Measurements from ENCODE around the gene FMNL2.

FMNL2 gene

DNA sequence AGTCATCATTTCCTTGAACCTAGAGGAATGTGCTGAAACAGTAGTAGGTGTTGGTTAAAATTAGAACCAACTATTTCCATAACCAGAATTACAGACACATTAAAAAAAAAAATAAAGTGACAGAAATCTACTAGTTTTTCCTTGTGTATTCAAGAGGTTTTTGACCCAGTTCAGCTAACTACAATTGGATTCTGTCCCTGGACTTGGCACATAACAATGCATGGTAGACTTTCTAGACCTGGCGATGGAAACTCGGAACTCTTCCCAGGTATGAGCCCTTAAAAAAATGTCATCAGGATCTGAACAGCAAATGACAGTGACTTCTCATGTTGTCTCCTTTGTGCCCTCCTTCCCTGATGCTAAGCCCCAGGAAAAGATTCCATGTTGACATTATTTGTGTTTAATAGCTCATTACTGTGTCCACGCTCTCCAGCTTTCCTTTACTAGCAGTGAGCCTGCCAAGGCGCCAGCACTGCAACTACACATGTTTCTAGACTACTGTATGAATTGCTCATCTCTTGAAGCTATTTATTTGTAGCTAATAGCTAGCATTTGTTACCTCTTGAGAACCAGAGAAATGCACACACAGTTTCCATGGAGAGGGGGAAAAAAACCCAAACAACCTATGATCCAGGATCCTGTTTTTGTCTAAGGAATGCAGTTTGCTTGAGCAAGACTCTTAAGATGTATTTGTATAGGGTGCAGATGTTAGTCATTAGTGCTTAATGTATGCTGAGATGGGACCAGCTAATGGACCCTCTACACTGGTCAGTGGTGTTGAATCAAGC is 148.5 kb downstream of the FMNL2 start:
- DNase-seq (ENCODE audit: low read depth): peak; percentile 42
- H3K4me3 ChIP-seq (replicated peaks; ENCODE audit: low read depth, low read length): no peak overlapping the region
- TF ChIP-seq, protein P1, sequence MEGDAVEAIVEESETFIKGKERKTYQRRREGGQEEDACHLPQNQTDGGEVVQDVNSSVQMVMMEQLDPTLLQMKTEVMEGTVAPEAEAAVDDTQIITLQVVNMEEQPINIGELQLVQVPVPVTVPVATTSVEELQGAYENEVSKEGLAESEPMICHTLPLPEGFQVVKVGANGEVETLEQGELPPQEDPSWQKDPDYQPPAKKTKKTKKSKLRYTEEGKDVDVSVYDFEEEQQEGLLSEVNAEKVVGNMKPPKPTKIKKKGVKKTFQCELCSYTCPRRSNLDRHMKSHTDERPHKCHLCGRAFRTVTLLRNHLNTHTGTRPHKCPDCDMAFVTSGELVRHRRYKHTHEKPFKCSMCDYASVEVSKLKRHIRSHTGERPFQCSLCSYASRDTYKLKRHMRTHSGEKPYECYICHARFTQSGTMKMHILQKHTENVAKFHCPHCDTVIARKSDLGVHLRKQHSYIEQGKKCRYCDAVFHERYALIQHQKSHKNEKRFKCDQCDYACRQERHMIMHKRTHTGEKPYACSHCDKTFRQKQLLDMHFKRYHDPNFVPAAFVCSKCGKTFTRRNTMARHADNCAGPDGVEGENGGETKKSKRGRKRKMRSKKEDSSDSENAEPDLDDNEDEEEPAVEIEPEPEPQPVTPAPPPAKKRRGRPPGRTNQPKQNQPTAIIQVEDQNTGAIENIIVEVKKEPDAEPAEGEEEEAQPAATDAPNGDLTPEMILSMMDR (IDR thresholded peaks at IDR 0.05; ENCODE audit: low read length, missing control alignments): no peak

DNA sequence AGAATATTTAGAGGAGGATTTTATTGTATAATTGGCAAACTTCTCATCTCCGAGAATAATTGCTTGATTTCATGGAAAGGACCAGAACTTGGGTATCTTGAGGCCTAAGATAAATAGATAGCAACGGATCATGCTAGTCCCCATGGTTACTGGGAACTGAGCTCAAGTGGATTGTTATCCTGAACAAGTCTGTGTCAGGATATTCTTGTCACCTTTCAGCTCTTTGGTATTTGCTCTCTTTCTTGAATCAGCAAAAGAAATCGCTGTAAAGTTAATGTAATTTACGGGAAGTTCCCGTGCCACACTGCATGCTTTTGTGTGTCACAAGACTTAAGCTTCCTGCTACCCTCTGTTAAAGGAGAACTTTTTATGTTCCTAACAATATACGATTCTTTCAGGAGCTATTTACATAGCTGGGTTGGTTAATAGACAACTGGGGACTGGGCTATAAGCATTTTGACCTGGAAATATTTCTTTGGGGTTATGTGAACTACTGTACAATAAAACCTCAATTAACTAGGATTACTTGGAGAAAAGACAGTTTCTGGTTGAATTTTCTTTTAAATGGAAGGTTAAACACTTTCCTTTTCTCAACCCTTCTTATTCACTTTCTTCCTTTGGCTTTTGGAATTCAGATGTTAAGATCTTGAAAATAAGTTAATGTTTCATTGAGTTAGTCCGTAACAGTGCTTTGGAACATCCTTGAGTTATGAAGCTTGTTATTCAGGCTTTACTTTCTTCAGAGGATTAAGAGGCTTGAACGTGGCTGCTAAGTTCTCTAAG is 151.2 kb downstream of the FMNL2 start:
- TF ChIP-seq, protein P1 (IDR thresholded peaks at IDR 0.05; ENCODE audit: low read length, missing control alignments): no peak
- no peak overlapping the region for H3K4me3 ChIP-seq (replicated peaks; ENCODE audit: low read depth, low read length)

DNA sequence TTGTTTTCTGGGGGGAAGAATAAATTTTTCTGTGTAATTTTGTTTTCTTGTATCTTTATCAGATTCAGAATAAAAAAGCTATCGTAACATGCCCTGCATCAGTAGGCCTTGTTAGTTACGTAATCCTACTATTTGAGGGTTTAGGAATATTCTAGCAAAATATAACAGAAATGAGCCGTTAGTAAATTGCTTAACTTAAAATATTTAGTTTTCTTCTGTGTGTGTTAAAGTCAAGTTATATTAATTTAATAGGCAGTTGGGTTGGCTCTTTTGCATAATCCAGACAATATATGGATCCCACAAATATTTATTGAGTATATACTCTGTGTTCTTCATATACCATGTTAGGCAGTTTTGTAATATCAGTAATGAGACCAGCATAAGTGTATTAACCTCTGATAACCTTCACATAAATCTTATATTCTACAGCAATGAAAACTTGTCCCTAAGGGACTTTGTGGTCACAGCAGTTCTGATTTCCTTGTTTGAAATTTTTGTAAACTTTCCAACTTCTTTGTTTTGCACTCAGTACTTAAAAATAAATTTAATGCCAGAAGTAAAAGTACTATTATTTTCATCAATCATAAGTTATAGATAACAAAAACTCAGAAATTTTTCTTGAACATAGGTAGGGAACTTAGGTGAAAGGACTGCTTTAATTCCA is 151.9 kb downstream of the FMNL2 start:
- H3K4me3 ChIP-seq (replicated peaks; ENCODE audit: low read depth, low read length): no peak overlapping the region
- no peak for DNase-seq (ENCODE audit: low read depth)
- TF ChIP-seq, protein P1 (IDR thresholded peaks at IDR 0.05; ENCODE audit: low read length, missing control alignments): no peak

More for the DNA sequence above, 151.2 kb downstream of the FMNL2 start:
- DNase-seq (ENCODE audit: low read depth): no peak

GRCh38 chr2:152488075-152488474 is 153.1 kb downstream of the FMNL2 start:
- H3K4me3 ChIP-seq (replicated peaks; ENCODE audit: low read depth, low read length): no peak overlapping the region
- no peak for DNase-seq (ENCODE audit: low read depth)
- TF ChIP-seq, protein P1 (IDR thresholded peaks at IDR 0.05; ENCODE audit: low read length, missing control alignments): no peak

GRCh38 chr2:152489364-152489763 is 154.4 kb downstream of the FMNL2 start:
- H3K4me3 ChIP-seq (replicated peaks; ENCODE audit: low read depth, low read length): no peak overlapping the region
- TF ChIP-seq, protein P1 (IDR thresholded peaks at IDR 0.05; ENCODE audit: low read length, missing control alignments): no peak
- no peak for DNase-seq (ENCODE audit: low read depth)

DNA sequence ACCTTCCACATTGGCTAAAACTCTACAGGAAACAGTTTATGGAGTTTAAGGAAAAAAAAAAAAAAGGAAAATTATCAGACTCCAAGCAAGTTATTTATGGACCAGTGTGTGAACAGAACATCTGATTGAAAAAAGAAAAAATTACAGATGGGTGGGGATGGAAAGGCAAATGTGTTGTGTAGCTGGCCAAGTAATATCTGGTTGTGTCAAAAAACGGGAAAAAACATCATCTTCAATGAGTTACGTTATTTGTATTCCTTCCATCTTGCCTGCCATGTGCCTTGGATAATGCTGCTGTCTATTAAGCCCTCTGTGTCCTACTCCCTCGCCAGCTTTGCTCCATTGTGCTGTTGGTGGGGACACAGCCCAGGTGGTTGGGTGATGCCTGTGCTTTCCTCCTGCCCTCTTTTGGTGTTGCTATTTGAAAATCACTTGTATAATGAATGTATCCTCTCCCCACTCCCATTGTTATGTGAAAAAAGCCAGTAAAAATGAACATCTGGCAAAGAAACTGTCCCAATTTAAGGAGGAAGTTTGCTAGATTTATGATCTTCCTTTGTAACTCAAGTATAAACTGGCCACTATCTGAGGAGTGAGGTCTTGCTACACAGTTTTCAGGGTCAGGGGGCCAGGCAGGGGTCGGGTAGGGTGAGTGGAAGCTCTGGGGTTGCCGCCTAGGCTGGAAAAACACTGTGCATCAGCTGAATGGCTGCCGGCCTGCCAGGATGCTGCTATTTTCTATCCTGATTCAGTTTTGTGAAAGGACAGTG is 155.9 kb downstream of the FMNL2 start:
- DNase-seq (ENCODE audit: low read depth): no peak
- H3K4me3 ChIP-seq (replicated peaks; ENCODE audit: low read depth, low read length): no peak overlapping the region
- TF ChIP-seq, protein P1 (IDR thresholded peaks at IDR 0.05; ENCODE audit: low read length, missing control alignments): no peak

Data from fibroblast of pulmonary artery (primary cell).